Measurements from ENCODE around the gene VSIG4.

DNA sequence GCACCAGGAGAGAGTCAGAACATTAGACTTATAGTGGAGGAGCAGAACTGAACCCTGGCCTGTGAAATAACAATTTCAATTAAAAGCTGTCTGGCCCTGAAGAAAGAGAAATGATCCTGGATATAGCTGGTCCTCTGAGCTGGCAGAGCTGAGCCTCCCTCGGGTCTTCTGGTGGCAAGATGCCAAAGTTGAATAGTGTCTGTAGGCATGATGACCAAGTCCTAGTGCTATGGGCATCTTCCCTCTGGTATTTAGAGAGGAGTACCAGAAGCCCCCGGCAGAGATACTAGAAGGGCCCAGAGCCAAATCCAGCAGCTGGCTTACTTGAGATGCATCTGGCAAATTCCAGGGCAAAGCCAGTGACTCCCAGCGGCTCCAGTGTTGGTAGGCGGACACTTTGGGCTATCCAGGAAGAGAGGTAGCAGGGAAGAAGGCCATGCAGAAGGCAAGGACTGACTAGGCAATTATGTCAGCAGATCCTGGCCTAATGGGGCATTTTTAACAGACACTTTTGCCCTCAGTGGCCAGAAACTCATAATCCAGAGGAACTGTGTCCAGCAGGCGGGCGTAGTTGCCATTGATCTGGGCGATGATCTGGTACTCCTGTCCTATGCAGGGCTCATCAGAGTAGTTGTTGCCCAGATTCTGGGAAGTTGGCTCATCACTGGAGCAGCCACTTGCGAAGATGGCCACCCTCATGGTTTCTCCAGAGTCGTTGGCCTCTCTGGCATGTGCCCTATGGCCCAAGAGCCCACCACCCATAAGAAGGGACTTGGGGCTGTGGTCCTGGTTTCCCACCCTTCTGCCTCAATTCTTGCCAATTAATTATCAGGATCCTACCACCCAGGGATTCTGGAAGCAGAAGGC is 17.9 kb downstream of the VSIG4 start:
- TF ChIP-seq POLR2A (IDR thresholded peaks at IDR 0.05; ENCODE audit: low read depth, low read length) = no peak
- TF ChIP-seq POLR2AphosphoS5 (IDR thresholded peaks at IDR 0.05; ENCODE audit: low read depth, low read length) = no peak

Data from GM12892 (cell line).